HG03575 (cell line): ENCODE results near the gene GREB1.
"Not testable (repeated sequence)": the region's sequence is repeated elsewhere in the genome, so short reads cannot be mapped to it uniquely, and the experiment has no call there.

Source experiments
- ATAC-seq: cut with Tn5 transposase; IDR thresholded peaks from one replicate; pipeline ENCODE4 v1.9.1; 2021; ENCODE audit not compliant: unreplicated experiment, insufficient number of reproducible peaks, low FRiP score; ENCODE audit errors: extremely low read depth

Gene GREB1

GRCh38 chr2:11644293-11644692 is 110.4 kb downstream of the GREB1 start:
- no peak for ATAC-seq

GRCh38 chr2:11646530-11646929 is 112.7 kb downstream of the GREB1 start:
- ATAC-seq: no peak

- no peak for ATAC-seq
Observed at GRCh38 chr2:11647834-11648600, 114.2 kb downstream of the GREB1 start.

- ATAC-seq: no peak
Observed at GRCh38 chr2:11649093-11649492, 115.2 kb downstream of the GREB1 start.

- ATAC-seq: no peak
Observed at GRCh38 chr2:11651856-11652548, 118.2 kb downstream of the GREB1 start.

- no peak for ATAC-seq
Observed at GRCh38 chr2:11652553-11652952, 118.7 kb downstream of the GREB1 start.

- ATAC-seq: no peak
Observed at GRCh38 chr2:11655495-11655894, 121.7 kb downstream of the GREB1 start.

GRCh38 chr2:11656252-11656651 is 122.4 kb downstream of the GREB1 start:
- ATAC-seq: no peak

- ATAC-seq: no peak
Observed at GRCh38 chr2:11656671-11657101, 122.8 kb downstream of the GREB1 start.

- ATAC-seq: no peak
Observed at GRCh38 chr2:11657195-11657594, 123.3 kb downstream of the GREB1 start.

- no peak for ATAC-seq
Observed at GRCh38 chr2:11657646-11658045, 123.8 kb downstream of the GREB1 start.

- no peak for ATAC-seq
Observed at GRCh38 chr2:11658208-11659114, 124.6 kb downstream of the GREB1 start.

- ATAC-seq: no peak
Observed at GRCh38 chr2:11659115-11659475, 125.2 kb downstream of the GREB1 start.

GRCh38 chr2:11659851-11660250 is 126.0 kb downstream of the GREB1 start:
- ATAC-seq: no peak

GRCh38 chr2:11660396-11660795 is 126.6 kb downstream of the GREB1 start:
- not testable (repeated sequence) for ATAC-seq

- no peak for ATAC-seq
Observed at GRCh38 chr2:11661891-11662435, 128.1 kb downstream of the GREB1 start.

- ATAC-seq: no peak
Observed at GRCh38 chr2:11662882-11663281, 129.0 kb downstream of the GREB1 start.

GRCh38 chr2:11663427-11663826 is 129.6 kb downstream of the GREB1 start:
- no peak for ATAC-seq

GRCh38 chr2:11665028-11665427 is 131.2 kb downstream of the GREB1 start:
- ATAC-seq: no peak
